BE2C (cell line): ENCODE results near the gene NXT1. TPM values are rescaled to one million over a fixed set of nuclear protein-coding genes. Genes with fewer than 3 reads are reported as not detected.

Experiments used
- DNase-seq: peaks from one replicate; pipeline ENCODE4 v3.0.0-alpha.2; 2020
- H3K27me3 ChIP-seq: fragments of 250-450 bp; sonication (Bioruptor Pico); 2 replicates; pipeline ENCODE4 v1.5.1; 2020; ENCODE audit warnings: mild to moderate bottlenecking
- H3K36me3 ChIP-seq: fragments of 250-450 bp; sonication (Bioruptor Pico); 2 replicates; pipeline ENCODE4 v1.5.1; 2020; ENCODE audit warnings: mild to moderate bottlenecking
- H3K4me1 ChIP-seq: fragments of 250-450 bp; sonication (Bioruptor Pico); 2 replicates; pipeline ENCODE4 v1.5.1; 2020
- H3K4me3 ChIP-seq: 2 replicates; pipeline ENCODE4 v1.5.1; 2011; ENCODE audit warnings: low read depth, low read length
- H3K9me3 ChIP-seq: fragments of 250-450 bp; sonication (Bioruptor Pico); 2 replicates; pipeline ENCODE4 v1.5.1; 2020
- CTCF ChIP-seq: IDR thresholded peaks from 2 replicates; pipeline ENCODE4 v1.5.1; 2012; ENCODE audit warnings: mild to moderate bottlenecking, low read depth, low read length
- polyA plus RNA-seq: library from polyadenylated mRNA; unstranded; fragments of >200 nt; gene quantifications from one replicate; pipeline ENCODE4 v1.2.1, GENCODE V29; 2012; ENCODE audit warnings: low read depth, missing spikeins; ENCODE audit not compliant: insufficient read length, insufficient read depth

The NXT1 gene
- polyA plus RNA-seq = 133 TPM

GRCh38 chr20:23350196-23350903 lies at the start of gene NXT1:
TSS of gene NXT1 (plus strand) at chr20:23350791. CDS start at chr20:23354042, 3,251 bp downstream.
- Histone ChIP-seq H3K9me3 (no peaks in the 10 kb centered on the region), H3K36me3 (peaks cover 17% of the 10 kb centered on the region), H3K27me3 (no peaks in the 10 kb centered on the region), H3K4me1 (no peaks in the 10 kb centered on the region), H3K4me3 (peak within 1 kb of the TSS; percentile 98)
- TF ChIP-seq CTCF = no peak
- DNase-seq = peak; percentile 94

- no peaks in the 10 kb centered on the region for H3K4me1 ChIP-seq
Observed at GRCh38 chr20:23301436-23302050, 49.0 kb upstream of the NXT1 start.

GRCh38 chr20:23302386-23302785 lies 48.2 kb upstream of the NXT1 start:
- no peak for TF ChIP-seq CTCF
- Histone ChIP-seq H3K27me3 (no peaks in the 10 kb centered on the region; the same call in 1 of the 2 replicates), H3K4me1 (no peaks in the 10 kb centered on the region), H3K9me3 (no peaks in the 10 kb centered on the region), H3K4me3 (no peak overlapping the region), H3K36me3 (no peaks in the 10 kb centered on the region)
- no peak for DNase-seq

More at GRCh38 chr20:23301436-23302050, 49.0 kb upstream of the NXT1 start:
- Histone ChIP-seq H3K4me3 (no peak overlapping the region), H3K36me3 (no peaks in the 10 kb centered on the region), H3K9me3 (no peaks in the 10 kb centered on the region), H3K27me3 (no peaks in the 10 kb centered on the region; the same call in 1 of the 2 replicates)
- no peak for TF ChIP-seq CTCF
- DNase-seq = no peak

- no peaks in the 10 kb centered on the region for H3K36me3 ChIP-seq
- no peak for TF ChIP-seq CTCF
- H3K4me1 ChIP-seq = no peaks in the 10 kb centered on the region
- no peaks in the 10 kb centered on the region; the same call in 1 of the 2 replicates for H3K27me3 ChIP-seq
- no peak overlapping the region for H3K4me3 ChIP-seq
- no peaks in the 10 kb centered on the region for H3K9me3 ChIP-seq
- DNase-seq = no peak
Observed at GRCh38 chr20:23302801-23303200, 47.8 kb upstream of the NXT1 start.

GRCh38 chr20:23303325-23304102 lies 47.1 kb upstream of the NXT1 start:
- DNase-seq = no peak
- Histone ChIP-seq H3K9me3 (no peaks in the 10 kb centered on the region), H3K4me3 (no peak overlapping the region), H3K36me3 (no peaks in the 10 kb centered on the region), H3K27me3 (no peaks in the 10 kb centered on the region; the same call in 1 of the 2 replicates), H3K4me1 (no peaks in the 10 kb centered on the region)
- no peak for TF ChIP-seq CTCF
